ENCODE measurements around the gene A1CF.
"Not testable (repeated sequence)": the region's sequence is repeated elsewhere in the genome, so short reads cannot be mapped to it uniquely, and the experiment has no call there.

Gene A1CF, protein sequence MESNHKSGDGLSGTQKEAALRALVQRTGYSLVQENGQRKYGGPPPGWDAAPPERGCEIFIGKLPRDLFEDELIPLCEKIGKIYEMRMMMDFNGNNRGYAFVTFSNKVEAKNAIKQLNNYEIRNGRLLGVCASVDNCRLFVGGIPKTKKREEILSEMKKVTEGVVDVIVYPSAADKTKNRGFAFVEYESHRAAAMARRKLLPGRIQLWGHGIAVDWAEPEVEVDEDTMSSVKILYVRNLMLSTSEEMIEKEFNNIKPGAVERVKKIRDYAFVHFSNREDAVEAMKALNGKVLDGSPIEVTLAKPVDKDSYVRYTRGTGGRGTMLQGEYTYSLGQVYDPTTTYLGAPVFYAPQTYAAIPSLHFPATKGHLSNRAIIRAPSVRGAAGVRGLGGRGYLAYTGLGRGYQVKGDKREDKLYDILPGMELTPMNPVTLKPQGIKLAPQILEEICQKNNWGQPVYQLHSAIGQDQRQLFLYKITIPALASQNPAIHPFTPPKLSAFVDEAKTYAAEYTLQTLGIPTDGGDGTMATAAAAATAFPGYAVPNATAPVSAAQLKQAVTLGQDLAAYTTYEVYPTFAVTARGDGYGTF

DNA sequence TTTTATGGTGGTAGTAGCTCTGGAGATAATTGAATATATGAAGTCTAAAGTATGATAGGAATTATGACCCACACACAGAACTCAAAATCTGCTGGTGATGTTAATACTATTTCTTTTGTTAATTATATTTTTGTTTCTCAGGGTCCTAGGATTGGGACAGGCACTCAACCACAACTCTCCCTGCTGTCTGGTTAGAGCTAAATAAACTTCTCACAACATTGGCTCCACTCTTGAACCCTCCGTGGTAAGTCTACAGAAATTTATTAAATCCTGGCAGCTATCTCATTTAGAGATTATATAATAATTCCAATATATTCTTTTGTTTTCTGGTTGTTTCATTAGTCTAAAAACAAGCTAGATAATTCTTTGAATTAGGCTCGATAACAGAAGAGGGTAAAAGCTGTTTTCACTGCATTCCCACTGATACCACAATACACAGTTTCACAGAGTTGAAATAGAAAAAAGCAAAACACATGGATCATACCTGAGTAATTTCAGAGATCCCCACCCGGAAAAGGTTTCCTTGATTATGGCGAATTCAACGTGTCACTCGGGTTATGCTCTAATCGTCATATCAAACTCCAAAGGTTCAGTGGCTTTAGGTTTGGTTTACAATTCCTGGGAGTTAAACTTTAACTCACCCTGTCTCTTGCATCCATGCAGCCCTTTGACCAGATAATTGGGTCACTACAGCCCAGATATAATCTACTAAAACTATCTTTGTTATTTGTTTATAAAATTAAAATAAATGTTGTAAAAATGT is at the start of gene A1CF:
Gene A1CF, minus strand, starts transcription at position 531 of the 763 bp plus-strand sequence. CDS start 25,687 bp downstream, outside the sequence.
- TF ChIP-seq, protein P1, sequence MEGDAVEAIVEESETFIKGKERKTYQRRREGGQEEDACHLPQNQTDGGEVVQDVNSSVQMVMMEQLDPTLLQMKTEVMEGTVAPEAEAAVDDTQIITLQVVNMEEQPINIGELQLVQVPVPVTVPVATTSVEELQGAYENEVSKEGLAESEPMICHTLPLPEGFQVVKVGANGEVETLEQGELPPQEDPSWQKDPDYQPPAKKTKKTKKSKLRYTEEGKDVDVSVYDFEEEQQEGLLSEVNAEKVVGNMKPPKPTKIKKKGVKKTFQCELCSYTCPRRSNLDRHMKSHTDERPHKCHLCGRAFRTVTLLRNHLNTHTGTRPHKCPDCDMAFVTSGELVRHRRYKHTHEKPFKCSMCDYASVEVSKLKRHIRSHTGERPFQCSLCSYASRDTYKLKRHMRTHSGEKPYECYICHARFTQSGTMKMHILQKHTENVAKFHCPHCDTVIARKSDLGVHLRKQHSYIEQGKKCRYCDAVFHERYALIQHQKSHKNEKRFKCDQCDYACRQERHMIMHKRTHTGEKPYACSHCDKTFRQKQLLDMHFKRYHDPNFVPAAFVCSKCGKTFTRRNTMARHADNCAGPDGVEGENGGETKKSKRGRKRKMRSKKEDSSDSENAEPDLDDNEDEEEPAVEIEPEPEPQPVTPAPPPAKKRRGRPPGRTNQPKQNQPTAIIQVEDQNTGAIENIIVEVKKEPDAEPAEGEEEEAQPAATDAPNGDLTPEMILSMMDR (IDR thresholded peaks at IDR 0.05; ENCODE audit: low read depth, low read length), result no peak
- H3K4me3 ChIP-seq (ENCODE audit: low read depth, low read length), result no peak within 1 kb of the TSS

DNA sequence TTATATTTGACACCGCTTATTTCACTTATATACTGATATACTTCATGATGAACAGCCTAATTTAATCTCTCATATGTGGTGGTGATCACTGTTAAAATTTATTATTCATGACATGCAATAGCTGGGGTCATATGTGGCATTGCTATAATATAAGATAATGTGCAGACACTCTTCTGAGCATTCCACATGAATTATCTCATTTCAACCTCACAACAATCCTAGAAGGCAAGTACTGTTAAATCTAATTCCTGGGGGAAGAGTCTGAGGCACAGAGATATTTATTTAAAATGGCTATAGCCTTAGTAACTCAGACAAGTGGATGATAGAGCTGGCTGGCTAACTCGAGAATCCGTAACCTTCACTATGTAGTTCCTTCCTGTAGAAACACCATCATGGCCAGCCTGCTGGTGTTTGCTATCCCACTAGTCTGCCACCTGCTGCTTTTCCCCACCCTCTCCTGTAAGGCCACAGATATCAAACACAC is 46.6 kb upstream of the A1CF start:
- TF ChIP-seq, protein P1 (IDR thresholded peaks at IDR 0.05; ENCODE audit: low read depth, low read length), result no peak
- H3K4me3 ChIP-seq (ENCODE audit: low read depth, low read length), result no peak overlapping the region

DNA sequence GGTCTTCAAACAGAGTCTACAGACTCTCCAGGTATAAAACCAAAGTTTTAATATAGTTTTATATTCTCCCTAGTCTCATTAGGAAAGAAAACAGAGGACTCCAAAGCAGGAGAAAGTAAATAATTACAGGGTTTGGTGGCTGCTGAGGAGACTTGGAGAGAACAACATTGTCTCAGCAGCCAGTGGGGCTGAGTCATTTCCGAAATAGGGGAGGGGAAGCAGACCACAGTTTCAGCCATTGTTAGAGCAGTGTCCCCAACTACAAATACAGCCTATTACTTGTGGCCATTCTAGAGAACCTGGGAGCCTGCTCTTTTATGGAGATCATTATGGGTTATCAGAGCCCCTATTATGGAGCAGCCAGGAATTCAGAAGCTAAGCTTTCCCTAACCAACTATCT is 44.2 kb upstream of the A1CF start:
- TF ChIP-seq, protein P1 (IDR thresholded peaks at IDR 0.05; ENCODE audit: low read depth, low read length), result no peak
- H3K4me3 ChIP-seq (ENCODE audit: low read depth, low read length), result no peak overlapping the region

DNA sequence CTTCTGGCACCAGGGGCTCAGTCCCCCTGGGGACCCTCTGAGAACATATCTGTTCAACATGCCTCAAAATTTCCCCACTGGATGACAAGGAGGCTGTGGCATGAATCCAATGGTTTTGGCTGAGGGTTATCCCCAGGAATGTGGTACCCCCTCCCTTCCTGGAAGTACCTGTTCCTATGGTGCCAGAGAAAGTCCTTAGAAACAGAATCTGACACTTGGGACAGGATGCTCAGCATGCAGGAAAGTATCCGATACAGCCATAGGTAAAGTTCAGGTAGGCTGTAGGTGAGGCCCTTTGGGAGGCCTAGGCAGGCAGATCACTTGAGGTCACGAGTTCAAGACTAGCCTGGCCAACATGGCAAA is 42.7 kb upstream of the A1CF start:
- TF ChIP-seq, protein P1 (IDR thresholded peaks at IDR 0.05; ENCODE audit: low read depth, low read length), result no peak
- no peak overlapping the region for H3K4me3 ChIP-seq (ENCODE audit: low read depth, low read length)

DNA sequence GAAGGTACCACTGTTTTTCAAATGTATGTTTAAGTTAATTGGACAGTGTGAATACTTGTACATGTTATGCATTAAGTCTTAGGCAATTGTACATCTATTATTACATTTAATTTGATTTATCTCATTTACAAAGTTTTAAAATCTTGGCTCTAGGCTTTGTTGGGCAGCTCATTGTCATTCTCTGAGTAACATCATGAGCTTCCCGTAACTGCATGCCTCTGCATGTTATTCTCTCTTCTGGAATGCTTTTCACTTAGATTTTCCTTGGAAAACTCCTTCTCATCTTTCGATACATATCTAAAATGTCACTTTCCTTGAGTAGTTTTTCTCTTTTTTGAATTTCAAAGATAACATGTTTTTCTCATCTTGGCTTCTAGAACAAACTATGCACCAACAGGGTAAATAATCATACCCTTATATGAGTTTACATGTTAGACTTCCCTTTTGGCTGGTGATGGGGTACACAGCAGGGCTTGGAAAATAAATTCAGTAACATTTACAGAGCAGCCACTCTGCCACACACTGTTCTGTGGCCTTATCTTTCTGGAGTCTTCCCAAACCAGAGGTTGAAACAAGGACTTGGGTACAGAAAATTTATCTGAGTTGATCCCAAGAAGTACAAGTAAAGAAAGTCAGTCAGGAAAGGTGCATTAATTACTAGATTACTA is 42.2 kb upstream of the A1CF start:
- TF ChIP-seq, protein P1 (IDR thresholded peaks at IDR 0.05; ENCODE audit: low read depth, low read length), result no peak
- no peak overlapping the region for H3K4me3 ChIP-seq (ENCODE audit: low read depth, low read length)

DNA sequence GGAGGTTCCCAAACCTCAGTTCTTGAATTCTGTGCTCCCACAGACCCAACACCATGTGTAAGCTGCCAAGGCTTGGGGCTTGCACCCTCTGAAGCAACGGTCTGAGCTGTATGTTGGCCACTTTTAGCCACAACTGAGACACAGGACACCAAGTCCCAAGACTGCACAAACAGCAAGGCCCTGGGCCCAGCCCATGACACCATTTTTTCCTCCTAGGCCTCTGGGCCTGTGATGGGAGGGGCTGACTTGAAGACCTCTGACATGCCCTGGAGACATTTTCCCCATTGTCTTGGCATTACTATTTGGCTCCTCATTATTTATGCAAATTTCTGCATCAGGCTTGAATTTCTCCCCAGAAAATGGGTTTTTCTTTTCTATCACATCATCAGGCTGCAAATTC is 38.0 kb upstream of the A1CF start:
- H3K4me3 ChIP-seq (ENCODE audit: low read depth, low read length), result not testable (repeated sequence)

DNA sequence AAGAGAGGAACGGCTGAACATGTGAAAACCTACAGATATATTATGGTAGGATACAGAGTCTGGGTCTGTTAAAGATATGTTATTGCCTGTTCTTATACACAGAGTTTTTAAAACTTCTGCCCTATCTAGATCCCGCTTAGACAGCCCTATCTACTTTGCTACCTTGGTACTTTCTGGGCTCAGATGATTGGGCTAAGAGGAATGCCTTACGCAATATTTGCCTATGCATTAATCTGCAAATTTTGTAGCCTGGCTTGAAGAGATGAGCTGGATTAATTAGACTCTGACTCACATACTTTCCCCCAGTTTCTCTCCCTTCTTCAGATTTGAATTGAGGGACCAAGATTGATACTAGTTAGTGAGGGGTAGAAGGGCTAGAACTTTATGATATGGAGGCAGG is 33.6 kb upstream of the A1CF start:
- TF ChIP-seq, protein P1 (IDR thresholded peaks at IDR 0.05; ENCODE audit: low read depth, low read length), result no peak
- H3K4me3 ChIP-seq (ENCODE audit: low read depth, low read length), result no peak overlapping the region

All from WI38 (cell line).